Retinal pigment epithelial cell (primary cell): ENCODE results near the gene C17orf67.
A peak's percentile ranks its signal among the peaks of the same experiment; 100 is the strongest.

Source experiments
- DNase-seq: peaks from one replicate; pipeline ENCODE4 v3.0.0-alpha.2; 2010; ENCODE audit warnings: low read depth
- H3K4me3 ChIP-seq: 2 replicates; pipeline ENCODE4 v1.5.1; 2011; ENCODE audit warnings: mild to moderate bottlenecking, low read length, control low read depth, moderate library complexity
- TF ChIP-seq, protein P1 (sequence below): conservative IDR thresholded peaks from 2 replicates; pipeline ENCODE4 v1.5.1; 2011; ENCODE audit warnings: low read depth, low read length, control low read depth, inconsistent platforms

C17orf67 gene

DNA sequence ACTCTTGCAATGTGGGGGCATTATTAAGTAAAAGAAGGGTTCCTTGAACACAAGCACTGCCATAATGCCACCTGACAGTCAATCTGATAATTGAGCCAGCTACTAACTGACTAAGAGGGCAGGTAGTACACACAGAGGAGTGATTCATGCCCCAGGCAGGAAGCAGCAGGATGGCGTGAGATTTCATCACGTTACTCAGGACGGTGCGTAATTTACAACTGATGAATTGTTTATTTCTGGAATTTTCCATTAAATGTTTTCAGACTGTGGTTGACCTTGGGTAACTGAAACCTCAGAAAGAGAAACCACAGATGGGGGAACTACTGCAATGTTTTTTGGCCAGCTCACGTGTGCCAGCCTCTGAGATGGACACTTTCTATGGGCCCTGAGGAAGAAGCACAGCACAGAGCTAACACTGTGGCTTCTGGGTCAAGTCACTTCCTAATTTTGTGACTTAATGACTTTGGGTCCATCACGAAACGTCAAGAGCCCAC, 46.7 kb downstream of the C17orf67 start:
- no peak overlapping the region for H3K4me3 ChIP-seq
- peak; percentile 82 for DNase-seq
- TF ChIP-seq, protein P1, sequence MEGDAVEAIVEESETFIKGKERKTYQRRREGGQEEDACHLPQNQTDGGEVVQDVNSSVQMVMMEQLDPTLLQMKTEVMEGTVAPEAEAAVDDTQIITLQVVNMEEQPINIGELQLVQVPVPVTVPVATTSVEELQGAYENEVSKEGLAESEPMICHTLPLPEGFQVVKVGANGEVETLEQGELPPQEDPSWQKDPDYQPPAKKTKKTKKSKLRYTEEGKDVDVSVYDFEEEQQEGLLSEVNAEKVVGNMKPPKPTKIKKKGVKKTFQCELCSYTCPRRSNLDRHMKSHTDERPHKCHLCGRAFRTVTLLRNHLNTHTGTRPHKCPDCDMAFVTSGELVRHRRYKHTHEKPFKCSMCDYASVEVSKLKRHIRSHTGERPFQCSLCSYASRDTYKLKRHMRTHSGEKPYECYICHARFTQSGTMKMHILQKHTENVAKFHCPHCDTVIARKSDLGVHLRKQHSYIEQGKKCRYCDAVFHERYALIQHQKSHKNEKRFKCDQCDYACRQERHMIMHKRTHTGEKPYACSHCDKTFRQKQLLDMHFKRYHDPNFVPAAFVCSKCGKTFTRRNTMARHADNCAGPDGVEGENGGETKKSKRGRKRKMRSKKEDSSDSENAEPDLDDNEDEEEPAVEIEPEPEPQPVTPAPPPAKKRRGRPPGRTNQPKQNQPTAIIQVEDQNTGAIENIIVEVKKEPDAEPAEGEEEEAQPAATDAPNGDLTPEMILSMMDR, result no peak

DNA sequence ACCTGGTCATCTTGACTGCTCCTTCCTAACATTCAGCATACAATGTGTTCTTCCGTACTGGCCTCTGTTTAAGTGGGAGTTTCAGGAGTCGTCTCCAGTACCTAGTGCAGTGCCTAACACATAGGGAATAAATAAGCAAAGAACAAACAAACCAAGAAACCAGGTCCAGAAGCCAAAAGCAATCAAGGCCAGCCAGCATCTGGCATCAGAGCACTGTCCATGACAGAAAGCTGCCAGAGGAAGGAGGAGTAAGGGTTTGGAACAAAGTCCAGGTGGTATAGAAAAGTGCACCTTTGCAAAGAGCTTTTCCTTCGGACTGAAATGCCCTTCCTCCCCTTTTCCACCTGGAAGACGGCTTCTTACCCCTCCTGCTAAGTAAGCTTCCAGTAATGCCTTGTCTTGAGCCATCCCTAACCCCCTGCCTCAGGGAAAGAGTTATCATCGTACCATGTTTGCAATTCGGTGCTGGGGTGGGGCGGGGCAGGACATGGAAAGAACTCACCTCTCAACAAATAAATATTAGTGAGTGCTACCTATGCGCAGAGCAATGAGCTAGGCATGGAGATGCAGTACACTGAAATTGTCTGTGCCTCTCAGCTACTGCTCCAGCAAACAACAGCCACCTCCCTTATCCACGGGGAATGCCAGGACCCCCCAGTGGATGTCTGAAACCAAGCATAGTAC, 47.6 kb downstream of the C17orf67 start:
- no peak for DNase-seq
- no peak overlapping the region for H3K4me3 ChIP-seq
- TF ChIP-seq, protein P1, result no peak

DNA sequence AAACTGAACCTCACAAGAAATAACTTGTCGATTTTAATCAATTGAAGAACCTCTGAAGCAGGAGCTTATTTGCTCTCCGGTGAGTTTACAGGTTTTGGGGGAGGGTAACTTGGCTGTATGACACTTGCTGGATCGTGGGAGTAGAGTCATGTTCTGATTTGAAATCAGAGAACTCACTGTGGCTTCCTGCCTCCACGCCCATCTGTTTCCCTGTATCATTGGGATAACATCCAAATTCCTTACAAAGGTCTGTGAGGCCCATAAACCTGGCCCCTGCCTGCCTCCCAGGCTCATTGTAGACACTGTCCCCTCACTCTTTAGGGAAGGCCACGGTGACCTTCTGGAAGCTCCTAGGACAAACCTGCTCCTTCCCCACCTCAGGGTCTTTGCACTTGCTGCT, 48.3 kb downstream of the C17orf67 start:
- TF ChIP-seq, protein P1, result no peak
- no peak for DNase-seq

DNA sequence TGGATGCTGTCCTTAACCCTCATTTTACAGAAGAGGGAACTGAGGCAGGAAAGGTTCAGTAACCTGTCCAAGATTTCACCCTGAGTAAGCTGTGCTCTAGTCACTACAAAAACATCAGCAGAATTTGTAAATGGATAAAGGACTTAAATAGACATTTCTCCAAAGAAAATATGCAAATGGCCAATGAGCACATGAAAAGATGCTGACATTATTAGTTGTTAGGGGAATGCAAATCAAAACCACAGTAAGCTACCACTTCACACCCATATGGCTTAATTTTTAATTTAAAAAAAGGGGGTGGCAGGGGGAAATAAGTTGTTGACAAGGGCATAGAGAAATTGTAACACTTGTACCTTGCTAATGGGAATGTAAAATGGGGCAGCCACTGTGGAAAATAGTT, 51.4 kb downstream of the C17orf67 start:
- DNase-seq, result no peak
- no peak overlapping the region for H3K4me3 ChIP-seq
- TF ChIP-seq, protein P1, result no peak

More for the DNA sequence above, 48.3 kb downstream of the C17orf67 start:
- no peak overlapping the region for H3K4me3 ChIP-seq

DNA sequence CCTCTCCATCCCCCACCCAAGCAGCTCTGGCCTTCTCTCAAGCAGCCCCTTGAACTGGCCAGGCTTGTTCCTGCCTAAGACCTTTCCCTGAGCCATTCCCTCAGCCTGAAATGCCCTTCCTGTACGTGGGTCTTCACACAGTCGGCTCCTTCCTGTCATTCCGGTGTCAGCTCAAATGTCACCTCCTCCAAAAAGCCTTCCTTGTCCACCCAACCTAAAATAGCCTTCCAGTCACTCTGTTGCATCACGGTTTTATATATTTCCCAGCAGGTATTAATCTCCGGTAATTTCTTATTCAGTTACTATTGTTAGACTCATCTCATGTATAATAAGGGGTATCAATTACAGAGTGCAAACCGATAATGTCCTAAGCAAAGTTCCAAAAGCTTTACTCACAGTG, 51.8 kb downstream of the C17orf67 start:
- no peak for DNase-seq
- H3K4me3 ChIP-seq, result no peak overlapping the region
- TF ChIP-seq, protein P1, result no peak

DNA sequence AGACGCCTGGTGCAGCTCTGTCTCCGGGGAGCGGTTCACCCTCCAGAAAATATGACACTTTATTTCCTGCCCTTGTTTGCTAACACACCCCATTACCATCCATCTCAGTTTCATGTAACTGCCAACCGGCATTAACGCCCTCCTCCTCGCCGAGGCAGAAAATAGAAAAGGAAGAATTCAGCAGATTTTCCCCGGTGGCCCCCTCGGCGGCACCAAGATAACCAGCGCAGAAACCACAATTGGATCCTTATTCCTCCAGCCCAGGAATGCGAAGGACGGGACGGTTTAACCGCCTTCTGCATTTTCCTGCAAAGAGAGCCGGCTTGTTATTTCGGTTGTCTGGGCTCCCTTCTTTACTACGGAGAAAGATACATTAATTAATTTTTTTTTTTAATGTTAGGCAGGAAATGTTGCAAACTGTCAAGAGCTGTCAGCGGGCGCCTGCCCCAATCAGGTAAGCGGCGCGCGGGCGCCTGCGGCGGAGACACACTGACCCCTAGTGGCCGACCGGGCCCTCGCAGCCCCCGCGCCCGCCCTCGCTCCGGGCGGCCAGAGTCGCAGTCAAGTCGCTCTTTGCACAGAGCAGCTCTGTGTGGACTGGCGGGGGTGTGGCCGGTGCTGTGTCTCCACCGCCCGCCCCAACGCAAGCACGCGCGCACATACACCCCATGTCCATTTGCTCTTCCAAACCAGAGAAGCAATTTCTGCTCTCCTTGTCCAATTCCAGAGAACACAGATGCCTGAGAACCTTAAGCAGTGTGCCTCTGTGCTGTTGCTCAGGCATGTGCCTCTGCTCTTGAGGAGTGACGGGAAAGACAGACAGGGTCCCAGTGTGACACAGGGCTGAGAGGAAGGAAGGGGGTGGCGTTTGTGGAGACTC, 53.6 kb downstream of the C17orf67 start:
- TF ChIP-seq, protein P1, result peak; percentile 90
- DNase-seq, result peak; percentile 14

More for the DNA sequence above, 53.6 kb downstream of the C17orf67 start:
- H3K4me3 ChIP-seq, result peak overlapping the region; percentile 48
